Memory B cell (primary cell): ENCODE data around the gene C2orf15.

Experiments
- ATAC-seq: fragments of 150-1000 bp; cut with Tn5 transposase; 2 replicates; pipeline ENCODE4 v1.10.0; 2021; ENCODE audit warnings: low read depth, mild to moderate bottlenecking, moderate library complexity
- DNase-seq, 2 donors: peaks; one replicate each; pipeline ENCODE4 v3.0.0; 2022; ENCODE audit warnings: low spot score in 2 of 2
- H3K27ac Mint-ChIP-seq: one replicate; pipeline ENCODE4 v1.8.0; 2022; ENCODE audit warnings: mild to moderate bottlenecking, moderate library complexity, mixed read lengths
- H3K27me3 Mint-ChIP-seq: one replicate; pipeline ENCODE4 v1.8.0; 2022; ENCODE audit warnings: mixed read lengths
- H3K36me3 Mint-ChIP-seq: one replicate; pipeline ENCODE4 v1.8.0; 2022; ENCODE audit warnings: mild to moderate bottlenecking, mixed read lengths
- H3K4me1 Mint-ChIP-seq: one replicate; pipeline ENCODE4 v1.8.0; 2022; ENCODE audit warnings: mixed read lengths
- H3K4me3 Mint-ChIP-seq: one replicate; pipeline ENCODE4 v1.8.0; 2022; ENCODE audit warnings: mild to moderate bottlenecking, moderate library complexity, mixed read lengths
- H3K9me3 Mint-ChIP-seq: one replicate; pipeline ENCODE4 v1.8.0; 2022; ENCODE audit warnings: mixed read lengths

The C2orf15 gene

DNA sequence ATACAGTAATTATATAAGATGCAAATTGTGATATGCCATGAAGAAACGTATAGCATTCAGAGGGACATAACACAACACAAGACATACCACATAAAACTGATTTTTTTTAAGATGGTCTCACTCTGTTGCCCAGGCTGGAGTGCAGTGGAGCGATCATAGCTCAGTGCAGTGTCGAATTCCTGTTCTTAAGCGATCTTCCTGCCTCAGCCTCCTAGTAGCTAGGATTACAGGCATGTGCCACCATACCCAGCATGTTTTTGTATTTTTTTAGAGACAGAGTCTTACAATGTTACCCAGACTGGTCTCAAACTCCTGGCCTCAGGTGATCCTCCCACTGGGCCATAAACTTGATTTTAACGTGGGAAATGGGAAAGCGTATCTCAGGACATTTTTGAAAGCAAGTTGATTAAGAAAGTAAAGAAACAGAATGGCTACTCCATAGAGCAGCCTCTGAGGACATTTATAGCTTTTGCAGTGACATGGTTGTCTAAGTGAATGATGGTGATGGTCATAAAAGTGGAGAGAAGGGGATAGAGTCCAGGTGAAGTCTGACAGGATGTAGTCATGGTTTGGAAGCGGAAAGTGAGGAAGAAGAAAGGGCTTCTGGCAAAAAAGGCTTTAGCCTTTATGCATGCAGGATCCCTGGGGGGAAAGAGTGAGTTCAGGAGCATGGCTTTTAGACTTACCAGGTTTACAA lies 10.8 kb downstream of the C2orf15 start:
- DNase-seq (no peak), ATAC-seq (no peak)
- H3K27ac Mint-ChIP-seq, result no peak overlapping the region
- H3K4me1 Mint-ChIP-seq, result peaks cover 22% of the 10 kb centered on the region
- no peaks in the 10 kb centered on the region for H3K9me3 Mint-ChIP-seq
- no peak overlapping the region for H3K4me3 Mint-ChIP-seq
- H3K36me3 Mint-ChIP-seq, result peaks cover 7% of the 10 kb centered on the region
- H3K27me3 Mint-ChIP-seq, result no peaks in the 10 kb centered on the region

DNA sequence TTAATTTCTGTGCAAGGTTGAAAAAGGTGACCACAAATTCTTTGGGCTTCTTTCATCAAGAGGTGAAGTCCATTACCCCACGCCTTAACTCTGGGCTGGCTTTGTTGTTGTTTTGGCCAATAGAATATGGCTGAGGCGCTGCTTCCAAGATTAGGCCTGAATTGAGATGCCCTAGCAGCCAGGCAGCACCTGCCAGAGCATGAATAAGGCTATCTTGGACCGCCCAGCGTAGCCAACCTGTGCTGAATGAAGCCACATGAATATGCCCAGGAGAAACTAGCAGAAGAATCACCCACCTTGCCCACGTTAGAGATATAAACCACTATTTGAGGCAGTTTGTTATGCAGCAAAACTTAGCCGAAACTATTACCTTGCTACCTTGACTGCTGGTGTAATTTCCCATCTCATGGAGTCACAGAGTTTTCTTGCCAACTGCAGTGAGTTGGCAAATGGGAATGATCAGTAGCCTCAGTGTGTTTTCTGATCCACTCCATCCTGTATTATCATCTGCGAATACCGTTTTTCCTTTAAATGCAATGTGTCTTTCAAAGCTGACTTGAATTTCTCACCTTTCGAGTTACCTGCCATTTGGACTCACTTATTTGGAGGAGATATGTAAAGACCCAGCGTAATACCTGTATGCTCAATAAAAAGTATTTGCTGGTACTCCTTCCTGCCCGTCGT lies 12.6 kb downstream of the C2orf15 start:
- no peaks in the 10 kb centered on the region for H3K9me3 Mint-ChIP-seq
- peak overlapping the region; percentile 88 for H3K4me3 Mint-ChIP-seq
- H3K27me3 Mint-ChIP-seq, result no peaks in the 10 kb centered on the region
- no peak for DNase-seq
- no peak overlapping the region for H3K27ac Mint-ChIP-seq
- no peak for ATAC-seq
- H3K36me3 Mint-ChIP-seq, result peaks cover 10% of the 10 kb centered on the region
- peaks cover 27% of the 10 kb centered on the region for H3K4me1 Mint-ChIP-seq

DNA sequence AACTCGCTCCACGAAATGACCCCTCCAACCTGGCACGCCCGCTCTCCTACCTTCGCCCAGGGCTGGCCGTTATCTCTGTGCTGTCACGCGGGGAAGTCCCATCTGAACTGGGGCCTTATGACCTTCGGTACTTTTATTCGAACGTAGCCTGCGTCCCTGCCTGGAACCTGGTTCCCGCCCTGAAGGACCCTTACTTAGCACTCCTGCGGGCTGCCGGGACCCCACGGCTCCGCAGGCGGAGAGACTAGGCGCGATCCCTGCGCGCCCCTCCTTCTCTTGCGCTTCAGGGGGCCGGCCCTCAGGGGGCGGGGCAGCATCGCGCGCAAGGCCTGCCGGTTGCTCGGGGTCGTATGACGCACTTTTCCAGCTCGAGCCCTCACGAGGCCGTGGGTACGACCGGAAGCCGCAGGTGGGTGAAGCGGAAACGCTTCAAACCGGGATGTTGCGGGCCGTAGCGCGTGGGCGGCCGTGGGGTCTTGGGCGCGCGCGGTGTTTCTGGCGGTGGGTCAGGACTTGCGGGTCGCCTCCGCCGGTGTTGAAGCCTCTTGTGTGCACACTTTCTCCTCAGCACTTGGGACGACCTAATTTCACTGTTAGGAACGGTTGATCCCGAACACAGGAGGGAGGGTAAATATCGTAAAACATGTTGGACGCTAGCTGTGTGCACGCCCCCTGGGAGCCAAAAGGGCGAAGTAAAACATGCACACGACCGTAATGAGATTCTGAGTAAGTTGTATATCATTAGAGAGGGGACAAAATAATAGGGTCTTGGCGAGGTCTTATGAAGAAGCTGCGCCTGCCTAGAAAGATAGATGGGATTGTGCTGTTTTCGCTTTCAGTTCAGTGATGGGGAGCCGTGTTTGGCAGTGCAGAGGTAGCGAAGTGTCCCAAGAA lies 13.4 kb downstream of the C2orf15 start, which contains the start of the genes LIPT1 and TSGA10:
TSS of gene LIPT1 (plus strand) at position 325 of the 894 bp plus-strand sequence. CDS start 6,991 bp downstream, outside the sequence.
TSS of gene TSGA10 (minus strand) at position 300 of the 894 bp plus-strand sequence. CDS start 45,503 bp downstream, outside the sequence.
- Mint-ChIP-seq H3K4me1 (peaks cover 32% of the 10 kb centered on the region), H3K4me3 (peak within 1 kb of the TSS; percentile 88), H3K27ac (no peak within 1 kb of the TSS), H3K9me3 (no peaks in the 10 kb centered on the region), H3K36me3 (peaks cover 17% of the 10 kb centered on the region), H3K27me3 (no peaks in the 10 kb centered on the region)
- ATAC-seq, result peak; percentile 85
- DNase-seq, result peak; percentile 86 to 88

DNA sequence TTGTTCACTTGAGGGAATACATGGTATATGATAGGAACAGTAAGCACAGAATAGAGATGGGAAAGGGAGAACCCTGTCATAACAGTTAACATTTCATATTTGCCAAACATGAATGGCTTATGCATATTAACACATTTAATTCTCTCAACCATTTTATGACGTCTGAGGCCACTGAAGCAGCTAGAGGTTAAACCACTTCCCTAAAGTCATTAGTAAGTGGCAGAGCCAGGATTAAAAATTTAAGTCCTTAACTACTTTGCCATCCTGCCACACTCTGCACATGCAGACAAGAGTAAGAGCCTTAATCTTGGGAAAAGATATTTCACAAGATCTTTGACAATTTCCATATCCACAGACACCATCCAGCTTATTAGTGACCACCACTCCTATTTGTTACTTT lies 15.4 kb downstream of the C2orf15 start:
- H3K27ac Mint-ChIP-seq, result no peak overlapping the region
- H3K4me3 Mint-ChIP-seq, result no peak overlapping the region
- peaks cover 14% of the 10 kb centered on the region for H3K36me3 Mint-ChIP-seq

DNA sequence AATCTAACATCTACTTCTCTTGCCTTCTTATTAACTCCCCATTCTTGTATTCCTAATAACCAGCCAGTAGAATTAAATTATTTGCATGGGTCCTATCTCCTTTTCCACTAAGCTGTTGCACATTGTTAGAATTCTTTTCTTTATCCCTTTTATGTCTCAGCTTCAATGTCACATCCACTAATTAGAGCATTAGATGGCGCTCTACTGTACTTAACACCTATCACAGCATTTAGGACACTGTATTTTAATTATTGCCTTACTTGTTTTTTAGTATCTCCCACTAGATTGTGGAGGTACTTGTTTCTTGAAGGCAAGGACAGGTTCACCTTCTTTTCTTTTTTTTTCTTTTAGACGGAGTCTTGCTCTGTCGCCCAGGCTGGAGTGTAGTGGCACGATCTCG lies 17.1 kb downstream of the C2orf15 start:
- H3K27ac Mint-ChIP-seq, result no peak overlapping the region
- H3K4me1 Mint-ChIP-seq, result peaks cover 32% of the 10 kb centered on the region
- no peak overlapping the region for H3K4me3 Mint-ChIP-seq
- DNase-seq, result no peak
- no peak for ATAC-seq
- H3K36me3 Mint-ChIP-seq, result peaks cover 16% of the 10 kb centered on the region
- H3K27me3 Mint-ChIP-seq, result no peaks in the 10 kb centered on the region
- H3K9me3 Mint-ChIP-seq, result no peaks in the 10 kb centered on the region

More for the DNA sequence above, 15.4 kb downstream of the C2orf15 start:
- no peaks in the 10 kb centered on the region for H3K9me3 Mint-ChIP-seq
- ATAC-seq (peak; percentile 25), DNase-seq (peak in 1 of 2 donors; percentile 12)
- H3K4me1 Mint-ChIP-seq, result peaks cover 32% of the 10 kb centered on the region
- H3K27me3 Mint-ChIP-seq, result no peaks in the 10 kb centered on the region

DNA sequence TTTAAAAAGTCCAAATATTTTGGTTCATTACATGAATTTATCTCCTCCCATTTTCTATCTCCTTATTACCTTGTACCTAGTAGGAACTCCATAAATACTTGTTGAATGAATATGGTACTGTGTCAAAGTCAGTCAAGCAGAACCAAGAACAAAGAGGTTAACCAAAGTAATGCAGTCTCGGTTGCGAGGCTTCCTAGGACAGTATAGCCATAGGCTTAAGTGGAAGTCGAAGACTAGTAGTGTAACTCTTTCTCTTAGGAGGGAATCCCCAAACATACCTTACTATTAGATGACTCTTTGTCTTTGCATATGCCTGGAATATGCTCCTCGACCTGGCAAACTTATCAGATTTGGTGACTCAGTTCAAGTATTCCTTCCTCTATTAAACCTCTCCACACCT lies 18.1 kb downstream of the C2orf15 start:
- peak overlapping the region; percentile 85 for H3K27ac Mint-ChIP-seq
- no peak for ATAC-seq
- no peak overlapping the region for H3K4me3 Mint-ChIP-seq
- no peaks in the 10 kb centered on the region for H3K9me3 Mint-ChIP-seq
- peaks cover 18% of the 10 kb centered on the region for H3K36me3 Mint-ChIP-seq
- H3K27me3 Mint-ChIP-seq, result no peaks in the 10 kb centered on the region
- H3K4me1 Mint-ChIP-seq, result peaks cover 24% of the 10 kb centered on the region
- no peak for DNase-seq

DNA sequence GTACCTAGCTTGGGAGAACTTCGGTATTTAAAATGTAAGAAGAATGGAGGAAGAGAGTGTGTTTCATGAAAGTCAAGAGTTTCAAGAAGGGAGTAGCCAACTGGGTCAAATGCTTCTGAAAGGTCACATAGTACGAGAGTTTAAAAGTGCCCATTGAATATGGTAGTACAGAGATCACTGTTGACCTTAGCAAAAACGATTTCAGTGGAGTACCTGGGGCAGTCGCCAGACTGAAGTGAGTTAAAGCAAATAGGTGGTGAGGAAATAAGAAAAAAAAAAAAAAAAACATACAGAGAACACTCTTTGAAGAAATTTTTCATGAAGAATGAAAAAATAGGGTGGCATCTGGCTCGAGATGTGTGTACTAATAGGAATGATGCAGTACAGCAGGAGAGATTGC lies 24.7 kb downstream of the C2orf15 start:
- no peak overlapping the region for H3K4me3 Mint-ChIP-seq
- no peaks in the 10 kb centered on the region for H3K9me3 Mint-ChIP-seq
- DNase-seq (no peak), ATAC-seq (no peak)
- H3K36me3 Mint-ChIP-seq, result peaks cover 19% of the 10 kb centered on the region
- H3K27ac Mint-ChIP-seq, result peak overlapping the region; percentile 49
- H3K4me1 Mint-ChIP-seq, result no peaks in the 10 kb centered on the region
- no peaks in the 10 kb centered on the region for H3K27me3 Mint-ChIP-seq

DNA sequence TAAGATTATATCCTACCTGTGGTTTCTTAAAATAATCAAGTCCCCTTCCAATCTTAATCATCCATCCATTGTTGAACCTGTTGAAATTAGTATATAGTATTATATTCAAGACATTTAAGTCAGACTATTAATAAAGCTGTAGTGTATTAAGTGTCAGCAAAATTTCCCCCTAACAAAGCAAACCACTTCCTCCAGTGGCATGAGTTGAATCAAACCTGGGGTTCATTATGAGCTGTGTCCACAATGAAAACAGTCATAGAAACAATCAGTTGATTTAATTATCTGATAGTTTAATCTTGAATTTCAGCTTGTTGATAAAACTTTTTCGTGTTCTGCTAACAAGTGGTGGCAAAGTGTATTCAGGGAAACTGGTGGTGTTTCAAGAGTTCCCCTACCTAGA lies 28.0 kb downstream of the C2orf15 start:
- Mint-ChIP-seq H3K9me3 (no peaks in the 10 kb centered on the region), H3K27me3 (no peaks in the 10 kb centered on the region), H3K36me3 (peaks cover 17% of the 10 kb centered on the region), H3K4me3 (no peak overlapping the region), H3K27ac (no peak overlapping the region), H3K4me1 (no peaks in the 10 kb centered on the region)
- ATAC-seq (no peak), DNase-seq (no peak)

DNA sequence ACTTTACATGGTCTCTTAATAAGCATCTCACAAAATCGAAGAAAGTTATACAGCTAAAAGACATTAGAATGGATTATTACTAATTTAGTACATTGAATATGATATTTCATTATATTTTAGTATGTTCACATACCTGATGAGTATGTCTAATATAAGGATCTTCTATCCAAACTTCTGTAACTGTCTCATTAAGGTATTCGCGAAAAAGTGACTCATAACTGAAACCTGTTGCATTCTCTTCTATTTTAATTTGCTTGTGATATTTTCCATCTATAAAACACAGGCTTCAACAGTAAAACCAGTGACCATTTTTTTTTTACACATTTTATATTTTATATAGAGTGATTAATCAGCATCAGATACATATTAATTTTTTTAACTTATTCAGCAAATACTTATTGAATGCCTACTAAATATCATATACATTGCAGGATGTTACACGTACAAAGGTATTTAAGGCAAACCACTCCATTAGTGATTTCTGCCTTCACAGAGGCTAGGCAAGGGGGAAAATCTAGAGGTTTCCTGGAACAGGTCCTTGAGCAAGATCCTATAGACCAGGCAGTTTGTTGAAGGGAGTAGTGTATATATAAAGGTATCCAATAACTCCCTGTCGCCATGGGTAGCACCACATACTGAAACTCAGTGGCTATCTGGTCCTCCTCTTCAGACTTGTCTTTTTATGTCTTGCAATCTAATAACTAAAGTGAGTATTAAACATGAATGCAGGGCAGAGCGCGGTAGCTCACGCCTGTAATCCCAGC lies 30.1 kb downstream of the C2orf15 start:
- peaks cover 5% of the 10 kb centered on the region for H3K4me1 Mint-ChIP-seq
- H3K4me3 Mint-ChIP-seq, result no peak overlapping the region
- DNase-seq (no peak), ATAC-seq (no peak)
- no peak overlapping the region for H3K27ac Mint-ChIP-seq
- H3K9me3 Mint-ChIP-seq, result no peaks in the 10 kb centered on the region
- no peaks in the 10 kb centered on the region for H3K27me3 Mint-ChIP-seq
- peaks cover 15% of the 10 kb centered on the region for H3K36me3 Mint-ChIP-seq

DNA sequence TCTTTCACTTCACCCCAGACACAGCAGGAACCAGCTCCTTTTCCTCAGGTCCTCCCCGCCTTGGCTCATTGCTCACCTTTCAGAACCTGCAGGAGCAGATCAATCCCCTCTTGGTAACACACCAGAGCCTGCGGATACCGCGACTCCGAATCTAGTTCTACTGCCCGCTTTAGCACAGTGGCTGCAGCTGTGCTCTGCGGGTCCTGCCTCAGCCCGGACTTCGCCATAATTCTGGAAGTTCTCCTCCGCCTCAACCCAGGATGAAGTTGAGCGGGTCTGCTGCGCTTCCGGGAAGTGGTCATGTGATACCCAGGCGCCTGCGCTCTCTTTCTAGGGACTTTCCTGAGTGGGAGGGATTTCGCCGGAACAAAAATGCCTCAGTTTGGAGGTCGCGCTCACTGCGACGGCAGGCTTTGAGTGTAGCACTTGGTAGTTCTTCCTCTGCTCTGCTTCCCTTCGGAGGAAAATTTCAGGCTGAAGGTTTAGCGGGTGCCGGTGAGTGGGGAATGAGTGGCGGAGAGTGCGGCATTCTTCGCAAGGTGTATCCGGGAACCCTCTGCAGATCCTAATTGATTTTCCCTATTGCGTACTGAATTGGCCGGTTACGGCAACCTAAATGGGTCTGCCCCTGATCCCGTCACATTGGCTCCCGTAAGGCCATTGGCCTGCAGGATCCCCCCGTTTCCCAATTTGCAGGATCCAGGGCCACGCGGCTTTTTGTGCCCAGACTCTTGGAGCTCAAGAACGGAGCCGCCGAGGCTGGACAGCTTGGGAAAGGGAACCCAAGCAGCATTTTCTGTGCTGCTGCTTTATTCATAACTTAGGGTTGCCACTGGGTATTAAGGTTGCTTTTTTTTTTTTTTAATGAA lies 39.5 kb downstream of the C2orf15 start, which contains the start of the genes MITD1 and MRPL30:
TSS of gene MITD1 (minus strand) at position 304 of the 869 bp plus-strand sequence. CDS start at position 227, 77 bp downstream.
TSS of gene MRPL30 (plus strand) at position 430 of the 869 bp plus-strand sequence. CDS start 5,020 bp downstream, outside the sequence.
- Mint-ChIP-seq H3K27me3 (no peaks in the 10 kb centered on the region), H3K9me3 (no peaks in the 10 kb centered on the region), H3K4me1 (peaks cover 41% of the 10 kb centered on the region), H3K27ac (peak within 1 kb of the TSS; percentile 98), H3K4me3 (peak within 1 kb of the TSS; percentile 93), H3K36me3 (peaks cover 9% of the 10 kb centered on the region)
- ATAC-seq (peak; percentile 95), DNase-seq (peak; percentile 88 to 91)

DNA sequence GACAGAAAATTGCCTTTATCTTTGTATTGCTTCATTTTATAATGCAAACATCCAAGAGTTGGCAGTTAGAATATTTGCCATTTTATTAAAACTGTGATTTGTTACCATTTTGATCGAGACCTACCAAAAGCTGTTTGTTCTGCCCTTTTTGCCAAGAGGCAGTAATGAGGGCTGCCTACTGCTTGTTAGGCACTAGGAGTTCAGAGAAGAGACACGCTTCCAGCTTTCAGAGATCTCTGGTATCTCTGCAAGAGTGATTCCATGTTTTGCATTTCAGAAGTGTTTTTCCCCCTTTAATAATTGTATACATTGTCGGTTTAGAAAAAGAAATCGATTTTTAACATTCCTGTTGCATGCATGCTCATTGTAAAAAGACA lies 40.1 kb downstream of the C2orf15 start:
- H3K27ac Mint-ChIP-seq, result peak overlapping the region; percentile 98
- H3K9me3 Mint-ChIP-seq, result no peaks in the 10 kb centered on the region
- no peak for ATAC-seq
- peak overlapping the region; percentile 93 for H3K4me3 Mint-ChIP-seq
- no peaks in the 10 kb centered on the region for H3K27me3 Mint-ChIP-seq
- DNase-seq, result no peak
- H3K4me1 Mint-ChIP-seq, result peaks cover 41% of the 10 kb centered on the region
- peaks cover 9% of the 10 kb centered on the region for H3K36me3 Mint-ChIP-seq

DNA sequence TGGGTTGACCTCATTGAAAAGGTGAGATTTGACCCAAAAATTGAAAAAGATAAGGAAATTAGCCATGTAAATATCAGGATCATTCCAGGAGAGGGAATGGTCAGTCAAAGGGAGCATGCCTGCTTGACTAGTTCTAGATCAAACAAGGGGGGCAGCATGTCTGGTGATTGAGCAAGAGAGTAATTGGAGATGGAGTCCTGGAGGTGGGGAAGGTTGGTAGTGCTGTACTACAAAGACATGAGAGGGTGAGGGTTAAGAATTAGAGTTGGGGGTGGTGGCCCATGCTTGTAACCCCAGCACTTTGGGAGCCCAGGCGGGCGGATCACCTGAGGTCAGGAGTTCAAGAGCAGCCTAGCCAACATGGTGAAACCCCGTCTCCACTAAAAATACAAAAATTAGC lies 41.5 kb downstream of the C2orf15 start:
- H3K36me3 Mint-ChIP-seq, result peaks cover 6% of the 10 kb centered on the region
- H3K4me1 Mint-ChIP-seq, result peaks cover 33% of the 10 kb centered on the region
- H3K27ac Mint-ChIP-seq, result peak overlapping the region; percentile 60
- H3K27me3 Mint-ChIP-seq, result no peaks in the 10 kb centered on the region
- ATAC-seq (no peak), DNase-seq (no peak)
- H3K4me3 Mint-ChIP-seq, result no peak overlapping the region
- H3K9me3 Mint-ChIP-seq, result no peaks in the 10 kb centered on the region
